ENCODE data around the gene MBOAT2.

DNA sequence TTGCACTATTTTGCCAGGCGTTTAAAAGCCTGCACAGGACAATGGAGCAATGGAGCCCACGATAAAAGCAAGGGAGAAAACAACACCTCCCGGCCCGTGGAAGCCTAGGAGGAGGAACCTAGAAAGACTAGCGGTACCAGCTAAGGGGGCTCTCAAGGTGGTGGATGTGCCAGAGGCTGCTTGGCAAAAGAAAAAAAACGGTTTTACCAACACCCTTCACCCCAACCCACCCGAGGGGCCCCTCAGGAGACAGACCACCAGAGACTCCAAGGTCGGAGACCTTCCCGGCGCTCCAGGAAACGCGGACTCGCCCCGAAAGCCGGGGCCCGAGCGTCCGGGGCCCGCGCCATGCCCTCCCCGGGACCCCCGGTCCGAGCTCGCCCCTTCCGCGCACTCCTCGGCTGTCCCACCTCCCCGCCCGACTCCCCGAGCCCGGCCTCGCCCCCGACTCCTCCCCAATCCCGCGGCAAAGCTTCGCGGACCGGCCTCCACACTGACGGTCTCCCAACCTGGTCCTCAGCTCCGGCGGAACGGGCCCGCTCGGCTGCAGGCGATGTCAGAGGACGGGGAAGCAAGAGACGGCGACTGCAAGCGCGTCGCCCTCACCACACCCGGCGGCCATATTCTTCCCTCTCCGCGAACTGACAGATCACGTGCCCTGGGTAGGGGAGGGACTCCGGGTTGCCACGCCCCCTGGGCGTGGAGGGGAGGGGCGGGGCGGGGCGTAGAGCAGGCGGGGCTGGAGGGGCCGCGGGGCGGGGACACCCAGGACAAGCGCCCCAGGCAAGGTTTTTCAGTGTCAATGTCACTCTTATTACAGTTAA lies 166.3 kb downstream of the MBOAT2 start, which contains the start of gene KIDINS220:
- TF ChIP-seq, protein P1, sequence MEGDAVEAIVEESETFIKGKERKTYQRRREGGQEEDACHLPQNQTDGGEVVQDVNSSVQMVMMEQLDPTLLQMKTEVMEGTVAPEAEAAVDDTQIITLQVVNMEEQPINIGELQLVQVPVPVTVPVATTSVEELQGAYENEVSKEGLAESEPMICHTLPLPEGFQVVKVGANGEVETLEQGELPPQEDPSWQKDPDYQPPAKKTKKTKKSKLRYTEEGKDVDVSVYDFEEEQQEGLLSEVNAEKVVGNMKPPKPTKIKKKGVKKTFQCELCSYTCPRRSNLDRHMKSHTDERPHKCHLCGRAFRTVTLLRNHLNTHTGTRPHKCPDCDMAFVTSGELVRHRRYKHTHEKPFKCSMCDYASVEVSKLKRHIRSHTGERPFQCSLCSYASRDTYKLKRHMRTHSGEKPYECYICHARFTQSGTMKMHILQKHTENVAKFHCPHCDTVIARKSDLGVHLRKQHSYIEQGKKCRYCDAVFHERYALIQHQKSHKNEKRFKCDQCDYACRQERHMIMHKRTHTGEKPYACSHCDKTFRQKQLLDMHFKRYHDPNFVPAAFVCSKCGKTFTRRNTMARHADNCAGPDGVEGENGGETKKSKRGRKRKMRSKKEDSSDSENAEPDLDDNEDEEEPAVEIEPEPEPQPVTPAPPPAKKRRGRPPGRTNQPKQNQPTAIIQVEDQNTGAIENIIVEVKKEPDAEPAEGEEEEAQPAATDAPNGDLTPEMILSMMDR (IDR thresholded peaks at IDR 0.05): no peak
- TF ChIP-seq POLR2A (IDR thresholded peaks at IDR 0.05): peak; percentile 78 to 82
